KMS-11 (cell line): ENCODE data around the gene CMBL.

Experiments
- H2AFZ ChIP-seq: fragments of 200-600 bp; sonication (generic); 2 replicates; pipeline ENCODE4 v1.6.1; 2016; ENCODE audit warnings: antibody characterized with exemption, mixed run types, low read depth
- H3K27ac ChIP-seq: fragments of 200-600 bp; sonication (generic); 2 replicates; pipeline ENCODE4 v1.6.1; 2016; ENCODE audit warnings: mild to moderate bottlenecking, mixed run types
- H3K27me3 ChIP-seq: fragments of 200-600 bp; sonication (generic); 2 replicates; pipeline ENCODE4 v1.6.1; 2017; ENCODE audit warnings: mild to moderate bottlenecking, low read depth, mixed run types, moderate library complexity; ENCODE audit not compliant: insufficient read depth
- H3K36me3 ChIP-seq: fragments of 200-600 bp; sonication (generic); 2 replicates; pipeline ENCODE4 v1.6.1; 2017; ENCODE audit warnings: mild to moderate bottlenecking, mixed run types; ENCODE audit not compliant: insufficient read depth
- H3K4me1 ChIP-seq: fragments of 200-600 bp; sonication (generic); 2 replicates; pipeline ENCODE4 v1.6.1; 2016; ENCODE audit warnings: mild to moderate bottlenecking, low read depth, mixed run types; ENCODE audit not compliant: poor library complexity, severe bottlenecking
- H3K4me2 ChIP-seq: fragments of 200-600 bp; sonication (generic); 2 replicates; pipeline ENCODE4 v1.7.0; 2016; ENCODE audit warnings: mild to moderate bottlenecking, mixed run types
- H3K4me3 ChIP-seq: fragments of 200-600 bp; sonication (generic); IDR thresholded peaks from 2 replicates; pipeline ENCODE4 v1.6.1; 2017; ENCODE audit warnings: low read depth, low read length, mixed read lengths; ENCODE audit not compliant: insufficient read depth
- H3K79me2 ChIP-seq: fragments of 200-600 bp; sonication (generic); 2 replicates; pipeline ENCODE4 v1.6.1; 2016; ENCODE audit warnings: low read depth, mixed run types; ENCODE audit not compliant: insufficient read depth
- H3K9ac ChIP-seq: fragments of 200-600 bp; sonication (generic); 2 replicates; pipeline ENCODE4 v1.6.1; 2016; ENCODE audit warnings: mild to moderate bottlenecking, mixed run types
- H4K20me1 ChIP-seq: fragments of 200-600 bp; sonication (generic); 2 replicates; pipeline ENCODE4 v1.6.1; 2016; ENCODE audit warnings: mild to moderate bottlenecking, mixed run types; ENCODE audit not compliant: insufficient read depth
- CTCF ChIP-seq: fragments of 200-600 bp; sonication (generic); conservative IDR thresholded peaks from 2 replicates; pipeline ENCODE4 v1.6.1; 2017; ENCODE audit warnings: low read depth, mild to moderate bottlenecking, antibody characterized with exemption, low read length, moderate library complexity, mixed read lengths

CMBL gene

GRCh38 chr5:10303201-10303600 is 4.5 kb downstream of the CMBL start:
- H3K4me1 ChIP-seq = no peaks in the 10 kb centered on the region
- no peaks in the 10 kb centered on the region for H3K79me2 ChIP-seq
- H4K20me1 ChIP-seq = no peaks in the 10 kb centered on the region
- no peaks in the 10 kb centered on the region for H3K27me3 ChIP-seq
- no peak overlapping the region for H3K4me2 ChIP-seq
- no peak overlapping the region for H3K4me3 ChIP-seq
- no peak overlapping the region for H2AFZ ChIP-seq
- no peak overlapping the region for H3K9ac ChIP-seq
- no peak for TF ChIP-seq CTCF
- no peak overlapping the region for H3K27ac ChIP-seq
- no peaks in the 10 kb centered on the region for H3K36me3 ChIP-seq

- no peak overlapping the region for H3K4me2 ChIP-seq
- H3K27ac ChIP-seq = no peak overlapping the region
- H3K79me2 ChIP-seq = no peaks in the 10 kb centered on the region
- H2AFZ ChIP-seq = no peak overlapping the region
- no peak overlapping the region for H3K4me3 ChIP-seq
- TF ChIP-seq CTCF = no peak
- no peaks in the 10 kb centered on the region for H3K36me3 ChIP-seq
- no peaks in the 10 kb centered on the region for H4K20me1 ChIP-seq
- H3K4me1 ChIP-seq = no peaks in the 10 kb centered on the region
- H3K9ac ChIP-seq = no peak overlapping the region
- no peaks in the 10 kb centered on the region for H3K27me3 ChIP-seq
Observed at GRCh38 chr5:10301842-10302610, 5.7 kb downstream of the CMBL start.

- Histone ChIP-seq H3K4me3 (no peak overlapping the region), H3K79me2 (no peaks in the 10 kb centered on the region), H4K20me1 (no peaks in the 10 kb centered on the region), H2AFZ (no peak overlapping the region), H3K4me1 (no peaks in the 10 kb centered on the region), H3K4me2 (no peak overlapping the region), H3K9ac (no peak overlapping the region), H3K27me3 (no peaks in the 10 kb centered on the region), H3K36me3 (no peaks in the 10 kb centered on the region), H3K27ac (no peak overlapping the region)
- no peak for TF ChIP-seq CTCF
Observed at GRCh38 chr5:10301266-10301665, 6.4 kb downstream of the CMBL start.

- Histone ChIP-seq H4K20me1 (no peaks in the 10 kb centered on the region), H3K4me2 (no peak overlapping the region), H3K79me2 (no peaks in the 10 kb centered on the region), H3K36me3 (no peaks in the 10 kb centered on the region), H3K9ac (no peak overlapping the region), H3K27ac (no peak overlapping the region), H3K27me3 (no peaks in the 10 kb centered on the region), H3K4me3 (no peak overlapping the region), H2AFZ (no peak overlapping the region), H3K4me1 (no peaks in the 10 kb centered on the region)
- TF ChIP-seq CTCF = no peak
Observed at GRCh38 chr5:10300246-10300645, 7.5 kb downstream of the CMBL start.
